B cell (primary cell): ENCODE measurements around the gene TUT7. TPM values are rescaled to one million over a fixed set of nuclear protein-coding genes. Genes with fewer than 3 reads are reported as not detected.

Experiments used
- ATAC-seq: fragments of 200-7000 bp; cut with Tn5 transposase; one replicate; pipeline ENCODE4 v1.10.0; 2021; ENCODE audit warnings: low read depth, mild to moderate bottlenecking, moderate number of reproducible peaks, moderate library complexity
- CTCF ChIA-PET: fragments of 350-600 bp; sonication (Branson Sonifier 250); formaldehyde crosslinking; loops from one replicate; lab custom pipeline; 2021; ENCODE audit warnings: antibody characterized with exemption, inconsistent platforms; lab: Charles Lee
- POLR2A ChIA-PET: fragments of 350-600 bp; sonication (Branson Sonifier 250); formaldehyde crosslinking; loops from one replicate; lab custom pipeline; 2021; ENCODE audit warnings: antibody characterized with exemption; lab: Charles Lee
- DNase-seq: peaks from one replicate; pipeline ENCODE4 v3.0.0; 2013
- H2AFZ ChIP-seq: 2 replicates; pipeline ENCODE4 v1.6.1; 2012; ENCODE audit warnings: mild to moderate bottlenecking, low read depth, low read length; ENCODE audit not compliant: insufficient read depth, poor library complexity, severe bottlenecking
- H3K27ac ChIP-seq, 2 donors: 1 replicate in 1 of 2; 2 replicates in 1 of 2; pipeline ENCODE4 v1.5.1; 2012 to 2013; ENCODE audit warnings: low read length in 2 of 2, mild to moderate bottlenecking in 2 of 2, moderate library complexity in 1 of 2
- H3K27me3 ChIP-seq, 4 experiments: fragments of 200-600 bp in 1 of 4; sonication (generic) in 1 of 4; replicated peaks in 1 of 4; 1 replicate in 2 of 4; 2 replicates in 2 of 4; pipeline versions ENCODE4 v1.6.1 to v1.7.0; 2013 to 2016; ENCODE audit warnings: low read length in 3 of 4, mild to moderate bottlenecking in 2 of 4, mixed read lengths in 1 of 4, moderate library complexity in 1 of 4; ENCODE audit not compliant: insufficient read depth in 4 of 4, control insufficient read depth in 3 of 4; ENCODE audit errors: control extremely low read depth in 1 of 4
- H3K36me3 ChIP-seq, 2 experiments: replicated peaks in 1 of 2; 1 replicate in 1 of 2; 2 replicates in 1 of 2; pipeline versions ENCODE4 v1.6.1 to v1.7.1; 2013; ENCODE audit warnings: low read length in 1 of 2; ENCODE audit not compliant: insufficient read depth in 2 of 2, control insufficient read depth in 1 of 2; ENCODE audit errors: control extremely low read depth in 1 of 2, extremely low read depth in 1 of 2
- H3K4me1 ChIP-seq, 2 donors: fragments of 200-600 bp in 1 of 2; sonication (generic) in 1 of 2; 1 replicate in 1 of 2; 2 replicates in 1 of 2; pipeline versions ENCODE4 v1.5.1 to v1.6.1; 2013 to 2017; ENCODE audit warnings: low read length in 2 of 2; ENCODE audit not compliant: control insufficient read depth in 2 of 2, insufficient read depth in 2 of 2
- H3K4me2 ChIP-seq: replicated peaks from 2 replicates; pipeline ENCODE3; 2012; ENCODE audit warnings: mild to moderate bottlenecking, low read depth, low read length; ENCODE audit not compliant: poor library complexity, severe bottlenecking
- H3K4me3 ChIP-seq, 5 experiments: fragments of 200-600 bp in 1 of 5; sonication (generic) in 1 of 5; 1 replicate in 3 of 5; 2 replicates in 2 of 5; pipeline versions ENCODE4 v1.5.1 to v1.7.0; 2011 to 2016; ENCODE audit warnings: low read length in 4 of 5, mild to moderate bottlenecking in 4 of 5, low read depth in 2 of 5, control low read depth in 1 of 5, moderate library complexity in 1 of 5; ENCODE audit not compliant: insufficient read depth in 1 of 5; ENCODE audit errors: control extremely low read depth in 1 of 5, extremely low read depth in 1 of 5
- H3K79me2 ChIP-seq: fragments of 200-600 bp; sonication (generic); one replicate; pipeline ENCODE4 v1.6.0; 2016; ENCODE audit warnings: low read length; ENCODE audit not compliant: control insufficient read depth, insufficient read depth
- H3K9ac ChIP-seq: fragments of 200-600 bp; sonication (generic); 2 replicates; pipeline ENCODE4 v1.6.1; 2017; ENCODE audit warnings: mild to moderate bottlenecking, low read length, moderate library complexity
- H3K9me3 ChIP-seq, 3 donors: one replicate each; pipeline versions ENCODE4 v1.6.1 to v1.7.1; 2013; ENCODE audit warnings: low read length in 2 of 3; ENCODE audit not compliant: control insufficient read depth in 2 of 3, insufficient read depth in 1 of 3; ENCODE audit errors: control extremely low read depth in 1 of 3
- H4K20me1 ChIP-seq: 2 replicates; pipeline ENCODE4 v1.6.0; 2012; ENCODE audit warnings: mild to moderate bottlenecking, low read length; ENCODE audit not compliant: insufficient read depth, control insufficient read depth, poor library complexity, severe bottlenecking
- H3K27ac Mint-ChIP-seq: one replicate; pipeline ENCODE4 v1.8.0; 2021; ENCODE audit warnings: mixed read lengths
- H3K27me3 Mint-ChIP-seq: one replicate; pipeline ENCODE4 v1.8.0; 2021; ENCODE audit warnings: mixed read lengths
- H3K4me1 Mint-ChIP-seq: one replicate; pipeline ENCODE4 v1.8.0; 2021; ENCODE audit warnings: mixed read lengths
- H3K4me3 Mint-ChIP-seq: one replicate; pipeline ENCODE4 v1.8.0; 2021; ENCODE audit warnings: mixed read lengths
- H3K9me3 Mint-ChIP-seq: one replicate; pipeline ENCODE4 v1.8.0; 2022; ENCODE audit warnings: mixed read lengths; ENCODE audit not compliant: insufficient read depth
- CTCF ChIP-seq: fragments of 200-600 bp; IDR thresholded peaks from one replicate; pipeline ENCODE4 v1.8.0; 2022; ENCODE audit warnings: antibody characterized with exemption, mild to moderate bottlenecking
- EZH2 ChIP-seq: IDR thresholded peaks from 2 replicates; pipeline ENCODE4 v1.6.1; 2012; ENCODE audit warnings: borderline replicate concordance, low read depth, mild to moderate bottlenecking, moderate library complexity, low read length; ENCODE audit not compliant: insufficient read depth, poor library complexity, severe bottlenecking
- whole genome bisulfite sequencing: methylation state at CpG from one replicate; pipeline ENCODE4 v1.1.5; 2013; ENCODE audit warnings: missing lambda C conversion rate; ENCODE audit not compliant: insufficient coverage; 5-methylcytosine and 5-hydroxymethylcytosine counted together
- intact Hi-C: fragments of 100-400 bp; cut with micrococcal nuclease; formaldehyde crosslinking; loops from one replicate; pipeline ENCODE4 v1.10.0; 2022
- polyA plus RNA-seq: library from polyadenylated mRNA; depleted of rRNA; stranded (reverse); fragments of >200 nt; gene quantifications from 2 replicates; pipeline ENCODE4 v1.2.3, GENCODE V29; 2012
- total RNA-seq, 2 donors: library from RNA; stranded (reverse); fragments of 120-200 nt in 1 of 2; gene quantifications; 1 replicate in 1 of 2; 2 replicates in 1 of 2; pipeline versions ENCODE4 v1.2.3 to v1.2.4, GENCODE V29; 2013 to 2022

Gene TUT7
- total and polyA plus RNA-seq, 2 donors (not counting 1 experiment from before 2014, with no cell fraction given), result 18.3 to 70.7 TPM

- intact Hi-C loops, result loop anchor here (1.0 kb wide), 1 partner anchor 8 kb away; no protein-coding TSS in a partner anchor
- Histone ChIP-seq H3K27me3 (no peaks in the 10 kb centered on the region), H3K79me2 (peaks cover 10% of the 10 kb centered on the region), H3K4me2 (no peak overlapping the region), H3K4me1 (peaks cover 15 to 20% of the 10 kb centered on the region in 2 donors), H3K4me3 (no peak overlapping the region), H3K9me3 (no peaks in the 10 kb centered on the region), H4K20me1 (peaks cover 8% of the 10 kb centered on the region), H3K27ac (no peak overlapping the region), H2AFZ (no peak overlapping the region), H3K9ac (no peak overlapping the region), H3K36me3 (peaks cover 24 to 70% of the 10 kb centered on the region in 2 experiments)
- H3K27me3 Mint-ChIP-seq, result no peaks in the 10 kb centered on the region
- TF ChIP-seq CTCF (no peak), EZH2 (no peak)
- DNase-seq, result no peak
- no peak overlapping the region for H3K4me3 Mint-ChIP-seq
- H3K4me1 Mint-ChIP-seq, result peaks cover 40% of the 10 kb centered on the region
- no peaks in the 10 kb centered on the region for H3K9me3 Mint-ChIP-seq
- CTCF ChIA-PET, result interaction anchor here (1.6 kb wide), 1 partner anchor 10 kb away, joined by 5 read pairs; no protein-coding TSS in a partner anchor
- no peak overlapping the region for H3K27ac Mint-ChIP-seq
- POLR2A ChIA-PET, result no interaction called here
- ATAC-seq, result no peak
- no CpG with 5 or more reads among the region's 1 CpG for WGBS
Observed at GRCh38 chr9:86340356-86341006, 13.7 kb downstream of the TUT7 start.

GRCh38 chr9:86337469-86338108 is 16.6 kb downstream of the TUT7 start:
- H3K27me3 ChIP-seq, result no peaks in the 10 kb centered on the region
- POLR2A ChIA-PET, result interaction anchor here (0.5 to 0.6 kb wide), 2 partner anchors 17 to 45 kb away, joined by 3 to 5 read pairs; no protein-coding TSS in a partner anchor
- Mint-ChIP-seq H3K4me1 (peaks cover 40% of the 10 kb centered on the region), H3K4me3 (peak overlapping the region; percentile 72), H3K27ac (peak overlapping the region; percentile 12), H3K9me3 (no peaks in the 10 kb centered on the region), H3K27me3 (no peaks in the 10 kb centered on the region)
- no peaks in the 10 kb centered on the region for H4K20me1 ChIP-seq
- peaks cover 5% of the 10 kb centered on the region for H3K79me2 ChIP-seq
- H3K9me3 ChIP-seq, result no peaks in the 10 kb centered on the region
- peak overlapping the region in 4 of 5 experiments; percentile 17 to 53 (median 30) for H3K4me3 ChIP-seq
- H3K4me2 ChIP-seq, result peak overlapping the region; percentile 69
- WGBS, result no CpG with 5 or more reads among the region's 9 CpGs
- peak overlapping the region; percentile 46 for H3K9ac ChIP-seq
- DNase-seq (peak; percentile 44), ATAC-seq (peak; percentile 45)
- CTCF ChIA-PET, result no interaction called here
- peak overlapping the region; percentile 19 to 57 for H3K27ac ChIP-seq
- TF ChIP-seq CTCF (no peak), EZH2 (no peak)
- H3K4me1 ChIP-seq, result peaks cover 18 to 20% of the 10 kb centered on the region in 2 donors
- intact Hi-C loops, result loop anchor here (1.0 kb wide), 1 partner anchor 17 kb away; the partner anchor contains the start of gene TUT7
- H3K36me3 ChIP-seq, result peaks cover 23 to 71% of the 10 kb centered on the region in 2 experiments
- peak overlapping the region; percentile 37 for H2AFZ ChIP-seq
